Left forelimb (tissue), 1 donor: ENCODE data around the gene METTL16.
"Not testable (repeated sequence)": the region's sequence is repeated elsewhere in the genome, so short reads cannot be mapped to it uniquely, and the experiment has no call there.

ENCODE experiments used
- DNase-seq: peaks from one replicate; pipeline ENCODE4 v3.0.0-alpha.2; 2018; ENCODE audit warnings: low spot score

METTL16 gene, protein sequence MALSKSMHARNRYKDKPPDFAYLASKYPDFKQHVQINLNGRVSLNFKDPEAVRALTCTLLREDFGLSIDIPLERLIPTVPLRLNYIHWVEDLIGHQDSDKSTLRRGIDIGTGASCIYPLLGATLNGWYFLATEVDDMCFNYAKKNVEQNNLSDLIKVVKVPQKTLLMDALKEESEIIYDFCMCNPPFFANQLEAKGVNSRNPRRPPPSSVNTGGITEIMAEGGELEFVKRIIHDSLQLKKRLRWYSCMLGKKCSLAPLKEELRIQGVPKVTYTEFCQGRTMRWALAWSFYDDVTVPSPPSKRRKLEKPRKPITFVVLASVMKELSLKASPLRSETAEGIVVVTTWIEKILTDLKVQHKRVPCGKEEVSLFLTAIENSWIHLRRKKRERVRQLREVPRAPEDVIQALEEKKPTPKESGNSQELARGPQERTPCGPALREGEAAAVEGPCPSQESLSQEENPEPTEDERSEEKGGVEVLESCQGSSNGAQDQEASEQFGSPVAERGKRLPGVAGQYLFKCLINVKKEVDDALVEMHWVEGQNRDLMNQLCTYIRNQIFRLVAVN

DNA sequence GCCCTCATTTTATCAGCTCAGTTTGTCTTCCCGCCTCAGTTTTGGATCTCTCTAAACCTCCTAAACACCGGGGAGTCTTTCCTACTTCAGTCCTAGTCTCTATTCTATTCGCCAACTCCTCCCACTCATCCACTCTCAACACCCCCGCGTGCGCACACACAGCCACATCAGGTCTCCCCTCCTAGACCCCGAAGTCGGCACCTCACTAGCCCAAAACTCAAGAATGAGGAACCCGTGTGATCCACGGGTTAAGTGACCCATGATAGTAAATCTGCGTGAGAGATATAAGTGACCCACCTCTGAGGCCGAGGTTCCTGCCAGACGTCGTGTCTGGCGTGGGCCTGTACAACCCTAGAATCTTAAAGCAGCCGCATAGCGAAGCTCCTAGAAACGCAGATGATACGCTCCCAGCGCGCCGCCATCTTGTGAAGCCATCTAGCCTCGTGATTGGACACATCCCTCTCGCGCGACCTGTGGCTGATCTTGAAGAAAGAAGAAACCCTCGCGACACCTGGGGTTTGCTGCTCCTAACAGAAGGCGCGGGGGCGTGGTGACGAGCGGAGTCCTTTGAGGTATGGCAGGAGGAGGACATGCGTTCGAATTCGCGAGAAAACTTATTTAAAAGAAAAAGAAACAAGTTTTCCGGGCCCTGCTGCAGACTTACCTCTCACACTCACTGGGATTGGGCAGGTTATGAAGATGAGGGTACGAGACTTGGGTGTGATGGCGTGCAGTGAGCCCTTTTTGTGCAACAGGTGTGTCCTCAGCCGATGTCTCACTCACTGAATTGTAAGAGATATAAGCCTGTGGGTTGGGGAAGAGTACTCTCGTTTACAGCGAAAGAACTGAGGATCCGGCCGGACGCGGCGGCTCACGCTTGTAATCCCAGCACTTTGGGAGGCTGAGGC, at the start of gene METTL16:
TSS of gene METTL16 (minus strand) at position 427 of the 908 bp plus-strand sequence. CDS start 9,557 bp downstream, outside the sequence.
- peak; percentile 97 for DNase-seq

DNA sequence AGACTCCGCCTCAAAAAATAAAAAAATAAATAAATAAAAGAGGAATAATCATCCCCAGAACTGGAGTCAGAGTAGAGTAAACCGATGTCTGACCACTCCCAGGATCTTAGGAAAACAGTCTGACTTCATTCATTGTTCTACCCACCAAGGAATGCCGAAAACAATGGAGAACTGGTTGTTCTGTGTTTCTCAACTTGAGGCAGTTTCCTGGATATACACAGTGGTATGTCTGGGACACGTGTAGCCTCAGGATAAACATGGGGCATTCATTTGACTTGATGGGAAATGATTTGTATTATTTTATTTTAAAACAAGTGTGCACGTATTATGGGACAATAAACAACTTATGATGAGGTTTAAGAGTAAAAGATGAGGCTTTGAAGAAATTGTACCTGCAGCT, 49.0 kb upstream of the METTL16 start:
- DNase-seq, result no peak

DNA sequence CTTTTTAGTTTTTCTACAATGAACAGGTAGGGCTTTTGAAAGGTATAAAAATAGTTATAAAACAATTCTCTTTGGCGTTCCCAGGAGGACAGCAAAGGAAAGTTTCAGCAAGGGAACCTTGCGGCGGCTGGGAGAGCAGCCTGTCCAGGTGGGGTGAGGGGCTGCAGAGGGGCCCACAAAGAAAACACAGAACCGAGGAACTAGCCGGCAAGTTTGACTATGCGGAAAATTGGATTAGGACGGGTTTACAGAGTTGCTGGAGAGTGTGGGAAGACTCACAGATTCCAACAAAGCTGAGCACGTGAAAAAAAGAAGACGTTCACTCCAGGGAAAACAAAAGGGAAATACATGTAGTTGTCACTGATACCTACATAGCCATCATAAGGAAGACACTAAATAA, 40.2 kb upstream of the METTL16 start:
- DNase-seq, result no peak

DNA sequence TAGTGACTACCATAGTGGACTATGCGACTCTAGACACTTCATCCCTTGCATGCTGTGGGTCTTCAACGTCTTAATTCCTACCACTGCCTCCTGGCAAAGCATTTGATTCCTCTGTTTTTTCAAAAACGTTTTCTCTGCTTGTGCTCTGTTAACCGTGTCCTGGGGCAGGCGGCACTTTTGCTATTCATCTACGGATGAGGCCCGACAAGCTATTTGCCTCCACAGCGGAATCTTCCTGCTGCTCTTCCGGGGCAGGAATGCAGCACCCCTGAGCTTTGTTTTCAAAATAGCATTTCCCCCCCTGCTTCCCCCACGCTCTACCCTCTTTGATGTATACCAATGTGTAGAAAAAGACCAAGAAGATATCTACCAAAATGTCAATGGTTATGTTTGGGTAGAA, 39.8 kb upstream of the METTL16 start:
- DNase-seq, result no peak

DNA sequence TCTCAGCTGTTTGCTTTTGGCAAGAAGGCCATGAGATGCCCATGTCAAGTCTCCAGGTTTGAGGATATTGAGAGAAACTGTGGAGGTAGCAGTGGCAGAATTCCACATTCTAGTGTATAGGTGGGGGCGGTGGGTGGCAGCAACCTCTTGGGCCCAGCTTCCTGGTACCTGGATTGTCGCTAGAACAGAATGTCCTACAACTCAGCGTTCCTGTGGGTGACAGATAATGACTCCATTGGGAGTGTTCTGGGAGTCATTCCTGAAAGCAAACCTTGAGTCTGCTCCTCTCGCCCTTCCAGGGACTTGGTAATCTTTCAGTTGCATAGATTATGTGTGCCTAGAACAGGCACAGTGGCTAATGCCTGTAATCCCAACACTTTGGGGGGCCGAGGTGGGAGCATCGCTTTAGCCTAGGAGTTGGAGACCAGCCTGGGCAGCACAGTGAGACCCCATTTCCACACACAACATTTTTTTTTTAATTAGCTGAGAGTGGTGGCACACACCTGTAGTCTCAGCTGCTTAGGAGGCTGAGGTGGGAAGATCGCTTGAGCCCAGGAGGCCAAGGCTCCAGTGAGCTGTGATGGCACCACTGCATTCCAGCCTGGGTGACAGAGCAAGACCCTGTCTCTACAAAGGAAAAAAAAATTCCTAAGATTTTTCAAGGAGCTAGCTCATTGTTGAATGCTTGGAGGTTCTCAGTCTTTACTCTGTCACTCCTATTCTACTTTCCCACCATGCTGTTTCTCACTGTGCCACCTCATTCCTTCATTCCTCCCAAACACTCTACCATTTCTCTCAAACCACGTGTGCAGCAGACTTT, 37.9 kb upstream of the METTL16 start:
- no peak for DNase-seq

DNA sequence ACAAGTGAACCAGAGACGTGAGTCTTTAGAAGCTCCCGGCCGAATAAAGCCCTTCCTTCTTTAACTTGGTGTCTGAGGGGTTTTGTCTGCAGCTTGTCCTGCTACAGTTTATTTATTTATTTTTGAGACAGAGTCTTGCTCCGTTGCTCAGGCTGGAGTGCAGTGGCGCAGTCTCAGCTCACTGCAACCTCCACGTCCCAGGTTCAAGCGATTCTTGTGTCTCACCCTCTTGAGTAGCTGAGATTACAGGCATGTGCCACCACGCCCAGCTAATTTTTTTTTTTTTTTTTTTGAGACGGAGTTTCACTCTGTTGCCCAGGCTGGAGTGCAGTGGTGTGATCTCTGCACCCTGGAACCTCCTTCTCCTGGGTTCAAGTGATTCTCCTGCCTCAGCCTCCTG, 36.3 kb upstream of the METTL16 start:
- DNase-seq, result not testable (repeated sequence)

DNA sequence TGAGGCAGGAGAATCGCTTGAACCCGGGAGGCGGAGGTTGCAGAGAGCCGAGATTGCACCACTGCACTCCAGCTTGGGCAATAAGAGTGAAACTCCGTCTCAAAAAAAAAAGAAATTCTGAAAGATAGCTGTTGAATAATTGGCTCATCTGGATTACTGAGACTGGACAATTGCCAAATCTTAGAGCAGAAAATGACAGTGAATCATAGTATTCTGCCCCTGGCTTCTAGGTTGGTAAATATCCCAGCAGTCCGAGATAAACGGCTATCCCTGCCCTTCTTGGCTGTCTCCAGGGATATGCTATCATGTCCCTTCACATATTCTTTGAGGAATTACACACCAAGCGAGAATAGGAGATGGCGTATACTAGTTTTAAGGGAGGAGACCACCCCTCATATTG, 35.5 kb upstream of the METTL16 start:
- DNase-seq, result no peak

DNA sequence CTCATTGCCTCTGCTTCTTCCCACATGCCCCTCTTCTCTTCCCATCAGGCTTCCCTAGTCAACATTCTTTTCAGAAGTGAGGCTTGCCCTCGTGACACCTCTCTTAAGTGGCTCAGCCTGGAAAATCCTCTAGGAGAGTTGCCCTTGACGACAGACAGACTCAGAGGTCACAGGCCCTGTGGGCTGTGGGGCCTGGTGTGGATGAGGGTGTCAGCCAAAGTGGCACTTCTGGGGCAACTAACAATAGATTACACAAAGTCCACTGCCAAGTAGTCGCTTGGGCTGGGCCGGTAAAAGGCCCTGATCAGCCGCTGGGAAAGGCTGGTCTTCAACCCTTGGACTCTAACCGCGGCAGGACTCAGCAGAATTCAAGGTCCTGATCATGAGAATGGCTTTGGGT, 33.7 kb upstream of the METTL16 start:
- DNase-seq, result no peak

DNA sequence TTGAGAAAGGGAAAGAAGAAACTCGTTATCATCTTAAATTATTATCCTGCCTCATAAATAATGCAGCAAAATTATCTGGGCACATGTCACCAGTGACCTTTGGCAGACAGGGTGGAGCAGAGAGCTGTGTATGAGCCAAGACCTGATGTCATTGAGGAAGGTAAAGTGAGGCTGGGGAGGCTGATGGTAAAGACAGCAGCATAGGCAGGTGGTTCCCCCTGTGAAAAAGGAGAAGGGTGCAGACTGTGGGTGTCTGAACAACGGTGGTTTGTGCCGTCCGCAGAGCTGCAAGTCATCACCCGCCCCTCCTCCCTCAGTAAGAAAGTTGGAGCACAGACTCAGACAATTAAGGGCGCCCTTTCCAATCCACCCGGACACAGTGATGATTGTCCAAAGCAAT, 30.8 kb upstream of the METTL16 start:
- no peak for DNase-seq

DNA sequence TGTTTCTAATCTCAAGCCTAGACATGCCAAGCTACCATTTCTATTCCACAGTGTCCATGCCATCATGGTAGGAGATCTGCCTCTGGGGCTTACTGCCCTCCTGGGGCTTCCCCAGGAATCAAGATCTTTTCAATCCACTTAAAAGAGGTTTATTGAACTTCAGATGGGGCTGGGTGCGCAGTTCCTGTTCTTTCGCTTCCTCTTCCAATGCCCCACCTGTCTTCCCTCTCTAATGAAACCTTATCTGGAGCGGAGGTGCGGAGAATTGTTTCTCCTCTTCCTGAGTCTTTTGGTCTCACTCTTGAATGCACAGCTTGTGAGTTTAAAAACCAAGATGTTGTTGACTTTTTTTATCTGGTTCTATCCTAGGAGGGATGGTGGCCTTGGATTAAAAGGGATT, 30.4 kb upstream of the METTL16 start:
- DNase-seq, result no peak

DNA sequence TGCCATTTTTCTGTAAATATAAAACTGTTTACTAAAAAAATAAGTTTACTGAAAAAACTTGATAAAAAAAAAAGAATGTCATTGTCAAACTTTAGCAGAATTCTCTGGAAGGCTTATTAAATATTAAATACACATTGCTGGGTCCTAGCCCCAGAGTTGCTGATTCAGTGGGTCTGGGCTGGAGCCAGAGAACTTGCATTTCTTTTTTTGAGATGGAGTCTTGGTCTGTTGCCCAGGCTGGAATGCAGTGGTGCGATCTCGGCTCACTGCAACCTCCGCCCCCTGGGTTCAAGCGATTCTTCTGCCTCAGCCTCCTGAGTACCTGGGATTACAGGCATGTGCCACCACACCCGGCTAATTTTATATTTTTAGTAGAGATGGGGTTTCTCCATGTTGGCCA, 25.9 kb upstream of the METTL16 start:
- not testable (repeated sequence) for DNase-seq

DNA sequence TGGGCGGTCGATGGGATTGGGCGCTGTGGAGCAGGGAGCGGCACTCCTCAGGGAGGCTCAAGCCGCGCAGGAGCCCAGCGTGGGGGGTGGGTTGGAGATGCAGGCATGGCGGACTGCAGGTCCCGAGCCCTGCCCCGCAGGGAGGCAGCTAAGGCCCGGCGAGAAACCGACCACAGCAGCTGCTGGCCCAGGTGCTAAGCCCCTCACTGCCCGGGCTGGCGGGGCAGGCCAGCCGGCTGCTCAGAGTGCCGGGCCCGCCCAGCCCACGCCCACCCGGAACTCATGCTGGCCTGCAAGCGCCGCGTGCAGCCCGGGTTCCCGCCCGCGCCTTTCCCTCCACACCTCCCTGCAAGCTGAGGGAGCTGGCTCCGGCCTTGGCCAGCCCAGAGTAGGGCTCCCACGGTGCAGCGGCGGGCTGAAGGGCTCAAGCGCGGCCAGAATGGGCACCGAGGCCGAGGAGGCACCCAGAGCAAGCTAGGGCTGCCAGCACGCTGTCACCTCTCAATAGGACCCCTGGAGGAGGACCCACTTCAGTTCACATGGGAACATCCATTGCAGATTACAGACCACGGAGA, 20.5 kb upstream of the METTL16 start:
- DNase-seq, result no peak

DNA sequence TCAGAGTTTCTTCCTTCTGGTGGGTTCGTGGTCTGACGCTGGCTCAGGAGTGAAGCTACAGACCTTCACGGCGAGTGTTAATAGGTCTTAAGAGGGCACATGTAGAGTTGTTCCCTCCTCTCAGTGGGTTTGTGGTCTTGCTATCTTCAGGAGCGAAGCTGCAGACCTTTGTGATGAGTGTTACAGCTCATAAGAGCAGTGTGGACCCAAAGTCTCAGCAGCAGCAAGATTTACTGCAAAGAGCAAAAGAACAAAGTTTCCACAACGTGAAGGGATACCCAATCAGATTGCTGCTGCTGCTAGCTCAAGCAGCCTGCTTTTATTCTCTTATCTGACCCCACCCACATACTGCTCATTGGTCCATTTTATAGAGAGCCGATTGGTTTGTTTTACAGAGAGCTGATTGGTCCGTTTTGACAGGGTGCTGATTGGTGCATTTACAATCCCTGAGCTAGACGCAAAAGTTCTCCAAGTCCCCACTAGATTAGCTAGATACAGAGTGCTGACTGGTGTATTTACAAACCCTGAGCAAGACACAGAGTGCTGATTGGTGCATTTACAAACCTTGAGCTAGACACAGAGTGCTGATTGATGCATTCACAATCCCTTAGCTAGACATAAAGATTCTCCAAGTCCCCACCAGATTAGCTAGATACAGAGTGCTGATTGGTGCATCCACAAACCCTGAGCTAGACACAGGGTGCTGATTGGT, 19.7 kb upstream of the METTL16 start:
- DNase-seq, result not testable (repeated sequence)

DNA sequence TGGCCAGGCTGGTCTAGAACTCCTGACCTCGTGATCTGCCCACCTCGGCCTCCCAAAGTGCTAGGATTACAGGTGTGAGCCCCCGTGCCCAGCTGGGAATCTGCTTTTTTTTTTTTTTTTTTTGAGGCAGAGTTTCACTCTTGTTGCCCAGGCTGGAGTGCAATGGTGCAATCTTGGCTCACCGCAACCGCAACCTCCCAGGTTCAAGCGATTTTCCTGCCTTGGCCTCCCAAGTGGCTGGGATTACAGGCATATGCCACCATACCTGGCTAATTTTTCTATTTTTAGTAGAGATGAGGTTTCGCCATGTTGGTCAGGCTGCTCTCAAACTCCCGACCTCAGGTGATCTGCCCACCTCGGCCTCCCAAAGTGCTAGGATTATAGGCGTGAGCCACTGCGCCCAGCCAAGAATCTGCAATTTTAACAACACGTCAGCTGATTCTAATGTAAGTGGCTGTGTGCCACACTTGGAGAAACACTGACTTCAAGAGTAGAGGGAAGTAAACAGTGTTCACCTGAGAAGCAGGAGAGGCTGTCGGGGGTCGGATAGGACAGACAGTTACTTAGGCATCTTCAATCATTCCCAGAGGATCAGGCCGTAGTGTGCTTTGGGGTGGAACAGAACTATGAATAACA, 10.2 kb upstream of the METTL16 start:
- not testable (repeated sequence) for DNase-seq

DNA sequence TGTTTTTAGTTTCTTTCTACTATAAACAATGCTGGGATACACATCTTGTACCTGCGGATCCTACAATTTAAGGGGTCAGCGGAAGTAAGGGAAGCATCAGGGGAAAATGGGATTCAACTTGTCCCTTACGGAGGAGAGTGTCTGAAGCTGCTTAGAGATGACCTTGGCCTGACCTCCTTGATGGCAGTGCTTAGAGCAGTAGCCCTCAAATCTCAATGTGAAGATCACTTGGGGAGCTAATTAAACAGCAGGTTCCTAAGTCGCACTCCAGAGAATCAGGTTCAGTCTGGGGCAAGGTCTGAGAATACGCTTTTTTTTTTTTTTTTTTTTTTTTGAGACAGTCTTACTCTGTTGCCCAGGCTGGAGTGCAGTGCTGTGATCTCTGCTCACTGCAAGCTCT, 9.6 kb upstream of the METTL16 start:
- DNase-seq, result no peak

DNA sequence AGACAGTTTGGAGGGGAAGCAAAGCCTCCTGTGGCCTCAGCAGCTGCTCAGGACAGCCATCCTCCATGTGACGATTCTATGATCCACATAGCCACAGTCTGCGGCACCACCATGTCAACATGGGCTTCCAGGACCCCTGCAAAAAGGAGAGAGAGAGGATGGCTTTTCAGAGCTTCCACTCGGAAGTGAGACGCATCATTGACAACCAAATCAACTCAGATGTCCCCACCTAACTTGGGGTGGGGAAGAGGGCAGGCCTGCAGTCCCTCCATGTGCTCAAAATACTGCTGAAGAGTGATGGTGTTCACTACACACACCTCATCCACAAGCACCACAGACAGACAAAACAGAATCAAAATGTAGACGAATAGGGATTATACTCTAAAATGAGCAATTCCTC, 5.9 kb upstream of the METTL16 start:
- no peak for DNase-seq

DNA sequence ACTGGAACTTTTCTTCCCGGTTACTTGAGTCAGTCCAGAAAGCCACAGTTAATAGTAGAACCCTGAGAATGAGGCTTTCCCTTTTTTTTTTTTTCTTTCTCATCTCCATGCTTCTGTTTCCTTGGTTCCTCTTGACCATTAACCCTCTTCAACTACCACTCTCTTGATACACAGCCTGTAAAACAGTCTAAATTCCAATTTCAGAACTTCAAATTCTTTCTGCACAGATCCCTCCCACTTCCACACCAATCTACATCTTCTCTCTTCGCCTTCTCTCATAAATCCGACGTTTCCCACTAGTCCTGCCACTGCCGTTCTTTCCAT, 588 bp downstream of the METTL16 start:
- DNase-seq, result no peak

DNA sequence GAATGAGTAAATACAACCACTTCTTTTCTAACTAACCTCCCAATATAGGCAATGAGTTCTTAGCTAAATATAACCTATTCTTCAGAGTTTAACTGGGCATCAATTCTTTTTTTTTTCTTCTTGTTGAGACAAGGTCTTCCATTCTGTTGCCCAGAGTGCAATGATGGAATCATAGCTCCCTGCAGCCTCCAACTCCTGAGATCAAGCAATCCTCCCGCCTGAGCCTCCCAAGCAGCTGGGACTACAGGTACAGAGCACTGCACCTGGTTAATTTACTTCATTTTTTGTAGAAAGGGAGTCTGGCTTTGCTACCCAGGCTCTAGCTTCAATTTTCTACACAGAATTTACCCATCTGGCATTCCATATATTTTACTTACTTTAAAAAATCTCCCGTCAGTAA, 1.1 kb downstream of the METTL16 start:
- DNase-seq, result no peak

DNA sequence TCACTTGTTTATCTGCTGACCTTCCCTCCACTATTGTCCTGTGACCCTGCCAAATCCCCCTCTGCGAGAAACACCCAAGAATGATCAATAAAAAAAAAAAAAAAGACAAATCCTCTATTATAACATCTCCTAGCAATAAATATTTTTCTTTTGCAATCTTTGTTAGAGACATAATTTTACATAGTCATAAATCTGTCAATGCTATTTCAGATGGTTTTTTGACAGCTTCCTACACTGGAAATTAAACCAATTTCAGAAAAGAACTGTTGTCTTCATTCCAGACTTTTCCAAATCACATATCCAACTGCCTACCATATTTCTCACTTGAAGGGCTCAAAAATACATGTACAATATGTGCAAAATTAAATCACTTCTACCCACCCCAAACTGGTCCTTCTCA, 3.7 kb downstream of the METTL16 start:
- no peak for DNase-seq

DNA sequence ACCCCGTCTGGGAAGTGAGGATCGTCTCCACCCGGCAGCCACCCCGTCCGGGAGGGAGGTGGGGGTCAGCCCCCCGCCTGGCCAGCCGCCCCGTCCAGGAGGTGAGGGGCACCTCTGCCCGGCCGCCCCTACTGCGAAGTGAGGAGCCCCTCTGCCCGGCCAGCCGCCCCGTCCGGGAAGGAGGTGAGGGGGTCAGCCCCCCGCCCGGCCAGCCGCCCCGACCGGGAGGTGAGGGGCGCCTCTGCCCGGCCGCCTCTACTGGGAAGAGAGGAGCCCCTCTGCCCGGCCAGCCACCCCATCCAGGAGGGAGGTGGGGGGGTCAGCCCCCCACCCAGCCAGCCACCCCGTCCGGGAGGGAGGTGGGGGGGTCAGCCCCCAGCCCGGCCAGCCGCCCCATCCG, 4.7 kb downstream of the METTL16 start:
- DNase-seq, result not testable (repeated sequence)

DNA sequence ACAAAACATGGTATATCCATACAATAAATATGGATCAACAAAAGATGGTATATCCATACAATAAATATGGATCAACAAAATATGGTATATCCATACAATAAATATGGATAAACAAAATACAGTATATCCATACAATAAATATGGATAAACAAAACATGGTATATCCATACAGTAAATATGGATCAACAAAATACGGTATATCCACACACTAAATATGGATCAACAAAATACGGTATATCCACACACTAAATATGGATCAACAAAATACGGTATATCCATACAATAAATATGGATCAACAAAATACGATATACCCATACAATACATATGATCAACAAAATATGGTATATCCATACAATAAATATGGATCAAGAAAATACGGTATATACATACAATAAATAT, 8.1 kb downstream of the METTL16 start:
- no peak for DNase-seq
